Islet precursor cell (in vitro differentiated cells): Measurements from ENCODE around the gene HEATR9.

Experiments used
- DNase-seq: peaks from one replicate; pipeline ENCODE4 v3.0.0-alpha.2; 2018

Gene HEATR9

DNA sequence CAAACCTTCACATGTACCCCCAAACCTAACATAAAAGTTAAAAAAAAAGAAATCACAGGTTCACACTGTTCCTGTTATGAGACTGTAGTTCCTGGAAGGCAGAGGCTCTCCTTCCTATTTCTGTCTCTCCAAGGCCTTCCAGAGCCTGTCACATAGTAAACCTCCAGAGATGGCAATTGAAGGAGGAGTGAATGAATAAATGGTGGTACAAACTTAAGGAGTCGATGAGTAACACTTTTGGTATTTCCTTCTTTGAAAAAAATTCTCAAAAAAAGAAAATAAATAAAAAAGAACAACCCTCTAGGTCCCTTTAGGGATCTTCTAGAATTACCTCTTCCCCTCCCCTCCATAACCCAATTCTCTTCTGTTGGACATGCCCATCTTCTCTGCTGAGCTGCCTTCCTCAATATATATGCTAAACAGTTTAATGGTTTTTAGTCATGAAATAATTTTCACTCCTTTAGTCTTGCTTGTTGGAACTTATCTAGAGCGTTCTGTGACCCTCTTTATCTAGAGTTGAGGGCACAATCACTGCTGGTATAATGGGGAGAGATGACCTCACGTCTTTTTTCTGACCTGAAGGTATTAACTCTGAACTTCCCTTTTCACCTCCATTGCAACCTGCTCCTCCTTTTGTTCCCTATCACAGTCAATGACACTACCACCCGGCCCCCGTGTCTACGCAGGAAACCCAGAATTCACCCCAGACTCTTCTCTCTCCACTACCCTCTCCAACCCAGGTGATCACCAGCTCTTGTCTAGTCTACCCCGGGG is 61.1 kb downstream of the HEATR9 start:
- DNase-seq = no peak
